Activated CD4-positive, alpha-beta T cell treated with anti-CD3 and anti-CD28 coated beads for 1 hour (primary cell): ENCODE measurements around the gene OR56A4.

Source experiments
- DNase-seq: peaks from one replicate; pipeline ENCODE4 v3.0.0-alpha.2; 2020

The OR56A4 gene

GRCh38 chr11:5955586-5955985, 51.2 kb downstream of the OR56A4 start:
- no peak for DNase-seq
